ENCODE results near the gene SCN4B.
A peak's percentile ranks its signal among the peaks of the same experiment; 100 is the strongest.

The SCN4B gene

DNA sequence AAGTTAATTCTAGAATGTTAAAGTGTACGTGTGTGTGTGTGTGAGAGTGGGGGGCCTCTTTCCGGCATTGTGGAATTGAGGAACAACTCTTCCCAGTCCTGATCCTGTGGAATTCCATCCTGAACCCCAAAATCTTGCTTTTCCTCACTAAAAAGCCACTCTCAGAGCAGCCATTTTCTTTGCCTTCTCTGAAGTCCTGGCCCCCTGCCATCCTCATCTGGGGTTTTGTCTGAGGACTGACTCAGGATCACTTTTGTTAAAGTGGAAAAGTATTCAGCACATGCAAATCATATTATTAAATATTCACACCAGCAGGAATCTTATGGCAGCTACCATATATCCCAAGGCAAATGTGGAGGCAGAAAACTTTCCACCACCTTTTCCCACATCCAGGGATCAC lies 3.8 kb downstream of the SCN4B start:
- TF ChIP-seq ZNF274 (IDR thresholded peaks at IDR 0.05; ENCODE audit: low read depth, low read length): no peak
- H3K4me3 ChIP-seq (ENCODE audit: low read length): no peak overlapping the region

DNA sequence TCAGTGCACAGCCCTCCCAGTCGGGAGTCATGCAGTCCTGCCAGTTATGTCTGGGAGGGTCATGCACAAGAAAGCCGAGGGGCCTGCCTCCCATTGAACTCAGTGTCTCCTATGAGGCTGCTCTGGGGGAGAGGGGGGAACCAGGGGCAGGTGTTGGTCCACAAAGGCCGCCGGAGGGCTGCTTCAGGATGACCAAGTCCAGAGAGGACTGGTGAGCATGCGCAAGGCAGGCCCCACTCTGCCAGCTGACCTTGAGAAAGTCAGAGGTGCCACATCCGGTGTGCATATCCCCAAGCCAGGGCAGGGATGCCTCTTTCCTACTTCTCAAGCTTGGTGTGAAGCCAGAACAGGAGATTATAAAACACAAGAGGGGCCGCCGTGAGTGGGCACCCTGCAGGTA lies 4.4 kb downstream of the SCN4B start:
- H3K4me3 ChIP-seq (ENCODE audit: low read length): no peak overlapping the region
- TF ChIP-seq ZNF274 (IDR thresholded peaks at IDR 0.05; ENCODE audit: low read depth, low read length): no peak

DNA sequence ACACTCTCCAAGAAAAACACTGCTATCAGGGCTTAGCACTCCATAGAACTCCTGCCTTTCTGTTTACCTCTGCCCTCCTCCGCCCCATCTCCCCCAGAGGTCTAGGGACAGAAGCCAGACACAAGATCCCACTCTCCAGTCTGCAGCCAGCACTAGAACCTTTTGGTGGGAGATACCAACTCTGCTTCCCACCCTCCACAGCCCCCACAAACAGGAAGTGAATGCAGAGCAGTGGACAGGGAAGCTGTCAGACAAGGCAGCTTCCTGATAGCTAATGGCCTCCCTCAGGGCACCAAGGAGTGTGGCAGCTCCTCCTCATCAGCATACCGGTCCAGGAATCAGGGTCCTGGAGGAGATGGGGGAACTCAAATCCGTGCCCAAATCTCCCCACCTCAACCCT lies 5.1 kb downstream of the SCN4B start:
- TF ChIP-seq ZNF274 (IDR thresholded peaks at IDR 0.05; ENCODE audit: low read depth, low read length): no peak
- no peak overlapping the region for H3K4me3 ChIP-seq (ENCODE audit: low read length)

DNA sequence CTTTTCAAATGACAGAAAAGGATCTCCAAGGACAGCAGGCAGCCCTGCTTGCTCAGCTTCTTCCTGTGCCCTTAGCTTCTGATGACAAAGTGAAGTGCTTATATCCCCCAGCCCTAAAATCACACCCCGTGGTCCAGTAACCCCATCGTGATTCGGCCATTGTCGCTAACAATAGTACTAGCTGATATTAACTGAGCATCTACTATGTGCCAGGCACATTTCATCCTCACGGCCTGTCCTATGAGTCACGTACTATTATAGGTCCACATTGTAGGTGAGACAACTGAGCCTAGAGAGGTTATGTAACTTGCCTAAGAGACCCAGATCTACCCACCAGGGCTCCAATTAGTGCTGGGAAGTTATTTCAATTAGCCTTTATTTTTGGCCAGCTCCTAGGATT lies 6.1 kb downstream of the SCN4B start:
- no peak overlapping the region for H3K4me3 ChIP-seq (ENCODE audit: low read length)
- no peak for TF ChIP-seq ZNF274 (IDR thresholded peaks at IDR 0.05; ENCODE audit: low read depth, low read length)

DNA sequence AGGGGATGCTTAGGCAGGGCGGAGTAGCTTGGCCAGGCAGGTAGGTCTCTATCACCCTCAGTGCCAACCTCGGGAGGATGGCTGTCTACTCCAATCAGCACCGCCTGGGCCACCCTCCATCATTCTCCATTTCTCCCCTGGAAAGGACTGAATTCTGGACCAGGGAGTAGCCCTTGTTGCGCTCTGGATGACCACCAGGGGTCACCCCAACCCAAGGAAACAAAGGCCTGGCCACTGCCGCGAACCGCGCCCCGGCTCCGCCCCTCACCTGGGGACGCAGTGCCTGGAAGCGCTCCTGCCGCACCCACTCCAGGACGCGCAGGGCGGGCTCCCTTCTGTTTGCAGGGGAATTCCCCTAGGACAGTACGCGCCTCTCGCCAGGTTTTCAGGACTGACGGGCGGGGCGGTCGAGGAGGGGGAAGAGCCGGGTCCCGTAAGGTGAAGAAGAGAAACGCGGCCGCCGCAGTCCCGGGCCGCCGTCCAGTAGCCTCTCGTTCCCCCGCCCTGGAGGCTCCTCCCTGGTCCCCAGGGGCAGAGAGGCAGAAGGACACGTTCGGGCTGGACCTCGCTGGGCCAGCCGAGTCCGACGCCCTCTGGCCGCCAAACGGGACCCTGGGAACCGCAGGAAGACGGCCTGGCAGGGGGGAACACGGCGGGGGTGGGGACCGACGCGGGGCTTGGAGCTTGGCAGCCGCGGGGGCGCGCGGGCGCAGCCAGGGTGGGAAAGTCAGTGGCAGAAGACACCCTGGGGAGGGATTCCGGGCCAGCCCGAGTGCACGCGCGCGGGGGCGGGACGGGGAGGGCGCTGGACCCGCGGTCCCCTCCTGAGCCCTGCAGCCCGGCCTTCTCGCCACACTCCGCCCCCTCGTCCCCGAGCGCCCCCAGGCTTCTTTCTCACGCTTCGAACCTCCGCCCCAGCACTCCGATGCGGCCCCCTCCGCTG lies 7.1 kb downstream of the SCN4B start:
- H3K4me3 ChIP-seq (ENCODE audit: low read length): peak overlapping the region; percentile 55; the same call in 1 of the 2 replicates
- TF ChIP-seq ZNF274 (IDR thresholded peaks at IDR 0.05; ENCODE audit: low read depth, low read length): no peak

DNA sequence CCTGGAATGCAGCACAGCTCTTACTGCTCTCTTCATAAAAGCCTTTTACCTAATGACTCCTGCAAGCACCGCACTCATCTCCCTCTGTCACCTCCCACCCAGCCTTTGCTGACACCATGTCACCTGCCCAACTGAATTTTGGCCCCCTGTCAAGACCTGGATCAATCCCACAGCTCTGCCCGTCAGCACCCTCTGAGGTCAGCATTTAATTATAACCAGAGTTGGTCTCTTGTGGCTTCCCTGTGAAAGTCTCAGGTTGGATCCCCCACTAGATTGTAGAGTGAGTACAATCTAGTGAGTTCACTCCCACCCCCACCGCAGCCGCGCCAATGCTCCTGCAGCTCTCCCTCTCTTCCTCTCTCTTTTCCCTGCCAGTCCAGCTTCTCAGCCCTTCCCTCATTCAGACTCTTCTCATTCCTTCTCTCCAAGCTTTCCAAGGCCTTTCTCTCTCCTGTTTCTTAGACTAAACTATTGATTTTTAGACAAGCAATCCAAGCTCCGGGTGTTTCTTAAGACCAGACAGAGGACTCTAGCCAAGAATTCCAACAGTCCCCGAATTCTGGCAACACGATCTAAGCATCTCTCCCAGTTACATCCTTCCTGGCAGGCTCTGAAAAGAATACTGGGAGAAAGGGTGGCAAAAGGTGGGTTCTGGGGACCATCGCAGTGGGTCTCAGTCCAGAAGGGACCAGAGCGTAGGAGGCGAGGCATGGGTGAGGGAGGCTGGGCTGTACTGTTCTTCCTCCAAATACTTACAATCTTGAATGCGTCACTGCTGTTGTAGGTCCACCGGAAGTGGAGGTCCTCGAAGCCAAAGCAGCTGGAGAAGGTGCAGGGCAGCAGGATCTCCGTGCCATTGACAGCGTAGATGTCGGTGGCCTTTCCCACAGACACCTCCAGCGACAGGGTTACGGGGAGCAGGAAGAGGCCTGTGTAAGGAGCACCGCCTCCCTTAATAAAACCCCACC lies 8.0 kb downstream of the SCN4B start:
- TF ChIP-seq ZNF274 (IDR thresholded peaks at IDR 0.05; ENCODE audit: low read depth, low read length): no peak
- H3K4me3 ChIP-seq (ENCODE audit: low read length): no peak overlapping the region

DNA sequence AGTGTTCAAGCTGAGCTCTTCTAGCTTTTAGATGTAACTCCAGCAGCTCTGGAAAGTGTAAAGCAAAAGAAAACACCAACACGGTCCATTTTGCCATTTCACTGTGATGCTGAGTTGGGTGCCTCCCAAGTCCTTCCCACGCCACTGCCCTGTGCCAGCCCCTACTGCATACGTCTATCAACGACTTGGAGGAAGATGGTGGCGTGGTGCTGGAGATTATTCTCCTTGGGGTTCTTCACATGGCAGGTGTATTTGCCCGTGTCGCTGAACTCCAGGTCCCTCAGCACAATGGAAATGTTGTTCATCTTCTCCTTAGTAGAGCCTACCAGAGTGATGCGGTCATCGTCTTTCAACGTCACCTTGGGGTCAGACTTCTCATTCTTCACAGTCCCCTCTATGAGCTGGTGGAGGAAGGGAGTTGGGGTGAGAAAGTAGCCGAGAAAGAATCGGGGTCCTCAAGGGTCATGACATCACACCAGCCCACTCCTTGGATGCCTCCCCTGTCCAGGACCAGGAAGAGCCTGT lies 8.9 kb downstream of the SCN4B start:
- no peak overlapping the region for H3K4me3 ChIP-seq (ENCODE audit: low read length)
- TF ChIP-seq ZNF274 (IDR thresholded peaks at IDR 0.05; ENCODE audit: low read depth, low read length): no peak

DNA sequence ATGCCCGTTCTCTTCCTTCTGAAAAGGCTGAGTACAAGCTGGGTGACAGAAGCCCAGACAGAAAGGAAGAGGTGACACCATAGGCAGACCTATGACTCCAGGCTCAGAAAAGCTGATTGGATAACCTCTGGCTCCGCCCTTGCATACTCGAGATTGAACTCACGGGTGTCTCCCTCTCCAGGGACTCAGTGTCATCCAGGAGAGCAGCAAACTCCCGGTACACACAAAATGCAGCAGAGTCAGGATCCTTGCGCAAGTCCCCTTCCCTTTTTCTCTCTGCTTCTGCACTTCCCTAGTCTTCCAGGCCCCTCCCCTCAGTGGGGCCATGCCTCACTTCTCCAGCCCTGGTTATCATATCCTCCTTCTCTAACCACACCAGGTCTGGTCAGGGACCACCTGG lies 9.8 kb downstream of the SCN4B start:
- TF ChIP-seq ZNF274 (IDR thresholded peaks at IDR 0.05; ENCODE audit: low read depth, low read length): no peak
- no peak overlapping the region for H3K4me3 ChIP-seq (ENCODE audit: low read length)

DNA sequence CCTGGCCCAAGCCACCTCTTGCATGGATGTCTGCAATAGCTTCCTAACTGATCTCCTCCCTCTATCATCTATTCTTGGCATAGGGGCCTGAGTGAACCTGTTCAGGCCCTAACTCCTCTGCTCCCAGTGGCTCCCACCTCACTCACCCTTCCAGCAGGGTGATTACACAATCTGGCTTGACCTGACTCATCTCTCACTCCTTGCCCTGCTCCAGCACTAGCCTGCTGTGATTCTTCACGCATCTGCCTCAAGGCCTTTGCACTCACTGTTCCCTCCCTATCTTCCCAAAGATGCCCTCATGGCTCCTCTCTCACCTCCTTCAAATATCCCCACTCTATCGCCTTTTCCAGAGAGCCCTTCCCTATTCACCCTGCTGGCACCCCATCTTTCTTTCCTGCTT lies 10.5 kb downstream of the SCN4B start:
- H3K4me3 ChIP-seq (ENCODE audit: low read length): no peak overlapping the region
- TF ChIP-seq ZNF274 (IDR thresholded peaks at IDR 0.05; ENCODE audit: low read depth, low read length): no peak

DNA sequence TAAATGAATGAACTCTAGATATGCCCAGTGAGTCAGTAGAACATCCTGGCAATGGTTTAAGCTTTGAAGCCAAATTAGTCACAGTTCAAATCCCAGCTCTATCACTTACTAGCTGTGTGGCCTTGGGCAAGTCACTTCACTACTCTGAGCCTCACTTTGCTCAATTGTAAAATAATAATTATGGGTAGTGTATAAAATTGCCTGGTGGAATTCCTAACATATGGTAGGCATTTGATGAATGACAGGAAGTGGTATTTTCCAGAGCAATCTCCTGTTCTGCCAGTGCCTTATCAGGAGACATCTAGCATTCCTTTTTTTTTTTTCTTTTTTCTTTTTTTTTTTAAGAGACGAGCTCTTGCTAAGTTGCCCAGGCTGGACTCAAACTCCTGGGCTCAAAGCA lies 13.0 kb downstream of the SCN4B start:
- no peak for TF ChIP-seq ZNF274 (IDR thresholded peaks at IDR 0.05; ENCODE audit: low read depth, low read length)
- no peak overlapping the region for H3K4me3 ChIP-seq (ENCODE audit: low read length)

DNA sequence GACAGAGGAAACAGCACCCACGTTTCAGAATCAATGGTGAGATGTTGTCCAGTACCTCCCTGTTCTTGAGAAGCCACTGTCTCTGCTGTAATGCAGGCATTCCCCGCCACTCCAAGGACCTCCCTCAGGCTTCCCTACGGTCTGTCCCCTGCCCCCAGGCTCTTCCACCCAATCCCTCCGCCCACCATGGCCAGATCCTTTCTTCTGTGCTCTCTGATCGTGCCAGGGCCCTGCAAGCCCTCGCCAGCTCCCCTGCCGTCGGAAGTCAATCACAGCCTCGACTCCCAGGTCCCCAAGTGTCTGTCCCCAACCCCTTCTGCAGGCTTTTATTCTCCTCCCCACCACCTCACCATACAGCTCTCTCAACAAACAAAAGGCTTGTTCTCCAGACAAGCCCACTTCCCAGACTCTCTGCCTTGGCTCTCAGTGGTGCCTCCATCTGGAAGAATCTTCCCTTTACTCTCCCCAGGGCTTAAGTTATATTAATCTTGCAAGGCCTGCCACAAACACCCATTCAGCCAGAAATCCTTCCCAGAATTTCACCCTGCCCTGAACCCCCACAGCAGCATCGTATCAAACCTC lies 13.7 kb downstream of the SCN4B start:
- no peak overlapping the region for H3K4me3 ChIP-seq (ENCODE audit: low read length)
- no peak for TF ChIP-seq ZNF274 (IDR thresholded peaks at IDR 0.05; ENCODE audit: low read depth, low read length)

DNA sequence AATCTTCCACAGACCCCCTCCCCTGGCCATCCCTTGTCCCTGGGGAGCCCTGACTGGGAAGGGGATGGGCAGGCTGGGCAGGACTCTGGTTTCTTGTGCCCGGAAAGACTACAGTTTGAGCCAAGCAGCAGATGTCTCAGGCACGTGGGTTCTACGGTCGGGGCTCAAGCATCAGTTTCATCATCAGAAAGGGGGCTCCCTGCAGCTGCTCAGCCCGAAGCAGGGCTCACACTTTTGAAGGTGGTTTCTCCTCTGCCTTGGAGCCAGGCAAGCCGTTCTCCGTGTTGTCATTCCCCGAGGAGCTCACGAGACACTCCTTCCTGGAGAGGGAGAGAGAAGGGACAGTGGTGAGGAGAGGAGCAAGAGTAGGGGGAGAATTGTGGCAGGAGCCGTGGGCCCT lies 15.8 kb downstream of the SCN4B start:
- TF ChIP-seq ZNF274 (IDR thresholded peaks at IDR 0.05; ENCODE audit: low read depth, low read length): no peak
- H3K4me3 ChIP-seq (ENCODE audit: low read length): no peak overlapping the region

DNA sequence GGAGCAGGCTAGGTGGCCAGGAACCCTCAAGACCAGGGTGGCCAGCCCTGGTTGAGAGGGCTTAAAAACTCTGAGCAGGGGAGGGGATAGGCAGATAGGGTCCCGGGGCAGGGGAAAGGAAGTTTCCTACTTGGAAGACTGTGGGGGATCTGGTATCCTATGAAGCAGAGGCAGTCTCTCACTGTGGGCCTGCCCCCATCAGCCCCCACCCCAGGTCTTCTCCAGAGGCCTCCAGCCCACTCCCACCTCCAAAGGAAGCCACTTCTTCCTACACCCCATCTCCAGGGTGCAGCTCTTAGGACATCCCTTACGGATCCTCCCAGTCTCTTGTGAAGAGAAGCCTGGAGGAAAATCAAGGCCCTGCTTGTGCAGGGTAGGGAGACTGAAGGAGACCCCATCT lies 16.3 kb downstream of the SCN4B start:
- TF ChIP-seq ZNF274 (IDR thresholded peaks at IDR 0.05; ENCODE audit: low read depth, low read length): no peak
- no peak overlapping the region for H3K4me3 ChIP-seq (ENCODE audit: low read length)

DNA sequence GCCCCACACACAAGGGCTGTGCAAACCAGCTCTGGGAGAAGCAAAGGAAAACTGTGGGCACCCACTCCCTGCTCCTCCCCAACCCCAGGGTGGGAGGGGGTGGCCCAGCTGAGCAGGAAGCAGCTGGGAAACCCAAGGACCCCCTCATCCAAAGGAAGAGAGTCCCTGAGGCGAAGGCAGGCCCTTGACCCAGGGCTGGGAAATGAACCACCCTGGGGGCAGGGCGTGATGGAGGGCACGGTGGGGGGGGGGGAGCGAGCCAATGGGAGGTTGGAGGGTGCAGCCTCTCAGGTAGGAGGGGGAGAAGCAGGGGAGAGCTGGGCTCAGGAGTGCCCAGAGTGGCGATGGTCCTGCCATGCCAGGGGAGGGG lies 16.8 kb downstream of the SCN4B start:
- H3K4me3 ChIP-seq (ENCODE audit: low read length): no peak overlapping the region
- no peak for TF ChIP-seq ZNF274 (IDR thresholded peaks at IDR 0.05; ENCODE audit: low read depth, low read length)
